ENCODE measurements around the gene GCNA.
"Not testable (repeated sequence)": the region's sequence is repeated elsewhere in the genome, so short reads cannot be mapped to it uniquely, and the experiment has no call there.

Gene GCNA

GRCh38 chrX:71559773-71560172, 18.5 kb upstream of the GCNA start:
- FAIRE-seq; DNase-seq (ENCODE audit: low spot score): not testable (repeated sequence)

- FAIRE-seq (no peak), DNase-seq (ENCODE audit: low spot score) (no peak)
Measured at GRCh38 chrX:71563921-71564320, 14.3 kb upstream of the GCNA start.

- FAIRE-seq, result no peak
- DNase-seq (ENCODE audit: low spot score), result no peak
Measured at GRCh38 chrX:71565474-71566041, 12.7 kb upstream of the GCNA start.

GRCh38 chrX:71571390-71571789, 6.8 kb upstream of the GCNA start:
- FAIRE-seq, result not testable (repeated sequence)

GRCh38 chrX:71573590-71573989, 4.6 kb upstream of the GCNA start:
- FAIRE-seq (no peak), DNase-seq (ENCODE audit: low spot score) (no peak)

More at GRCh38 chrX:71571390-71571789, 6.8 kb upstream of the GCNA start:
- not testable (repeated sequence) for DNase-seq (ENCODE audit: low spot score)

GRCh38 chrX:71577682-71578081, 555 bp upstream of the GCNA start:
- DNase-seq (ENCODE audit: low spot score) (no peak), FAIRE-seq (no peak)

- FAIRE-seq, result no peak
- DNase-seq (ENCODE audit: low spot score), result no peak
Measured at GRCh38 chrX:71579136-71579989, 1.1 kb downstream of the GCNA start.

GRCh38 chrX:71579990-71580380, 1.7 kb downstream of the GCNA start:
- FAIRE-seq (no peak), DNase-seq (ENCODE audit: low spot score) (no peak)

- FAIRE-seq, result no peak
Measured at GRCh38 chrX:71581210-71581609, 3.0 kb downstream of the GCNA start.

GRCh38 chrX:71586929-71587328, 8.7 kb downstream of the GCNA start:
- FAIRE-seq (no peak), DNase-seq (ENCODE audit: low spot score) (no peak)

More at GRCh38 chrX:71581210-71581609, 3.0 kb downstream of the GCNA start:
- no peak for DNase-seq (ENCODE audit: low spot score)

GRCh38 chrX:71593210-71593609, 15.0 kb downstream of the GCNA start:
- not testable (repeated sequence) for DNase-seq (ENCODE audit: low spot score); FAIRE-seq

GRCh38 chrX:71599965-71600364, 21.7 kb downstream of the GCNA start:
- no peak for DNase-seq (ENCODE audit: low spot score)
- no peak for FAIRE-seq

GRCh38 chrX:71603618-71604017, 25.4 kb downstream of the GCNA start:
- FAIRE-seq (no peak), DNase-seq (ENCODE audit: low spot score) (no peak)

GRCh38 chrX:71604141-71604540, 25.9 kb downstream of the GCNA start:
- no peak for DNase-seq (ENCODE audit: low spot score)
- FAIRE-seq, result no peak

GRCh38 chrX:71604796-71605568, 26.7 kb downstream of the GCNA start:
- FAIRE-seq, result no peak
- no peak for DNase-seq (ENCODE audit: low spot score)

GRCh38 chrX:71606536-71607216, 28.4 kb downstream of the GCNA start:
- FAIRE-seq, result no peak
- no peak for DNase-seq (ENCODE audit: low spot score)

GRCh38 chrX:71607488-71607887, 29.3 kb downstream of the GCNA start:
- FAIRE-seq (no peak), DNase-seq (ENCODE audit: low spot score) (no peak)

GRCh38 chrX:71609095-71609750, 31.0 kb downstream of the GCNA start:
- DNase-seq (ENCODE audit: low spot score) (no peak), FAIRE-seq (no peak)

- DNase-seq (ENCODE audit: low spot score); FAIRE-seq: not testable (repeated sequence)
Measured at GRCh38 chrX:71611736-71612135, 33.5 kb downstream of the GCNA start.

GRCh38 chrX:71612256-71612655, 34.0 kb downstream of the GCNA start:
- no peak for DNase-seq (ENCODE audit: low spot score)
- FAIRE-seq, result no peak

GRCh38 chrX:71615056-71615455, 36.8 kb downstream of the GCNA start:
- no peak for FAIRE-seq
- no peak for DNase-seq (ENCODE audit: low spot score)

All from urothelium cell line (cell line).